HG02938 (cell line): ENCODE measurements around the gene CYTH4.

ENCODE experiments used
- ATAC-seq: cut with Tn5 transposase; IDR thresholded peaks from one replicate; pipeline ENCODE4 v1.9.1; 2021; ENCODE audit warnings: mild to moderate bottlenecking, moderate library complexity; ENCODE audit not compliant: unreplicated experiment

CYTH4 gene

GRCh38 chr22:37288521-37288920 lies 6.2 kb downstream of the CYTH4 start:
- ATAC-seq = no peak

- no peak for ATAC-seq
Measured at GRCh38 chr22:37289156-37289735, 6.9 kb downstream of the CYTH4 start.

- no peak for ATAC-seq
Measured at GRCh38 chr22:37290737-37291136, 8.4 kb downstream of the CYTH4 start.

- no peak for ATAC-seq
Measured at GRCh38 chr22:37291559-37292298, 9.4 kb downstream of the CYTH4 start.

- no peak for ATAC-seq
Measured at GRCh38 chr22:37292641-37293040, 10.3 kb downstream of the CYTH4 start.

DNA sequence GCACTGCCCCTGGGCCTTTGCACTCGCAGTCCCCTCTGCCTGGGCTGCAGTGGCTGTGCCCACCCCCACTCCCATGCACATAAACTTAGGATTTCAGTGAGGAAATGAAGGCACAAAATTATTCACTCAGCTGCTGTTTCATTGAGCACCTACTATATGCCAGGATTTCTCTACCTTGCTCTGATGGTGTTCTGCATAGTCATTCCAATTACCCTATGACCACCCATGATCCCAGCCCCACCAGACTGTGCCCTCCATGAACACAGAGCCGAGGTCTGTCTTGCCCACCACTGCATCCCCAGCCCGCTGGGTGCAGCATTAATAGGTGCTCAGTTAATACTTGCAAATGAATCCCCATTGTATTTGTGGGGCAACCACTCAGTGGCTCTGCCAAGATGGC lies 10.9 kb downstream of the CYTH4 start:
- no peak for ATAC-seq

GRCh38 chr22:37294747-37295146 lies 12.4 kb downstream of the CYTH4 start:
- ATAC-seq = no peak

DNA sequence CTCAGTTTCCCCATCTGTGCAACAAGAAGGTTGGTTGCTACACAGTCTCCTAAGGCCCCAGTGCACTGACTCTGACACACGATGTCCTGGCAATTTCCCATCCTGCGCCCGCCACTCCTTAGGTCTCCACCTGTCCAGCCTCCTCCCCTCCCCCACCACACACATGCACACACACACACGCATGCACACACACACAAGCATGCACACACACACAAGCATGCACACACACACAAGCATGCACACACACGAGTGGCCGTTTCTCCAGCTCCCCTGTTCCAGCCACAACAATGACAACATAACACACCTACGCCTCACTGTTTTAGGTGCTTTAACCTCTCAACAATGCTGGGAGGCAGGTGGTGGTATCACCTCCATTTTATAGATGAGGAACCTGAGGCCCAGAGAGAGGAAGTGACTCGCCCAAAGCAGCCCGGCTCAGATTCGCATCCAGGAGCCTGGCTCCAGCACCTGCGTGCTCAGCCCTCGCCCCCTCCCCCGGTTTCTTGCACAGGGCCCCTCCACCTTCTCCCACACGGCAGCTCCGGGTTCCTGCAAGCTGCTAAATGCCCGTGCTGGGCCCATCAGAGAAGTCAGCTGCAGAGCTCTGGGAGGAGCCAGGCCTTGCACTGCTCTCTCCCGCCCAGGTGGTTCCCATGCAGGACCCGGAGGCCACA lies 13.0 kb downstream of the CYTH4 start:
- ATAC-seq = no peak

- ATAC-seq = no peak
Measured at GRCh38 chr22:37295946-37296345, 13.6 kb downstream of the CYTH4 start.

- no peak for ATAC-seq
Measured at GRCh38 chr22:37298748-37299495, 16.6 kb downstream of the CYTH4 start.

DNA sequence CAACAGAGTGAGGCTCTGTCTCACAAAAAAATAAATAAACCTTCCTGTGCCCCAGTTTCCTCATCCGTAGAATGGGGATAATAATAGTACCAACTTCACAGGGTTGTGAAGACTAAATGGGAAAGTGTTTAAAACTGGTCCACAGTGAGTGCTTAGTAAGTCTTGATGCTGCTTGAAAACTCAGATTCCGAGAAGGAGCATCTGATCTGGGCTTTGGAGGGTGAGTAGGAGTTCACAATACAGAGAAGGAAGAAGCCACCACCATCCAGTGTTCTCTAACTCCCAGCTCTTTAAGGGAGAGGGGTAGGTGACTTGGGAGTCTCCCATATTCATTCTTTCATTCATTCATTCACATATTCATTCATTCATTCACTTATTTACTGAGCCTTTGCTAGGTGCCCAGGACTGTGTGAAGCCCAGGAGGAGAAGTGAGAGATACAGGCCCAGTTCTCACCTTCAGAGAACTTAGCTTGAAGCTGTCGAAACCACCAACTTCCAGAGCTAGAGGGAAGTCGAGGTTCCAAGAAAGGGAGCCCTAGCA lies 17.7 kb downstream of the CYTH4 start:
- ATAC-seq = no peak

GRCh38 chr22:37300551-37301017 lies 18.3 kb downstream of the CYTH4 start:
- no peak for ATAC-seq

DNA sequence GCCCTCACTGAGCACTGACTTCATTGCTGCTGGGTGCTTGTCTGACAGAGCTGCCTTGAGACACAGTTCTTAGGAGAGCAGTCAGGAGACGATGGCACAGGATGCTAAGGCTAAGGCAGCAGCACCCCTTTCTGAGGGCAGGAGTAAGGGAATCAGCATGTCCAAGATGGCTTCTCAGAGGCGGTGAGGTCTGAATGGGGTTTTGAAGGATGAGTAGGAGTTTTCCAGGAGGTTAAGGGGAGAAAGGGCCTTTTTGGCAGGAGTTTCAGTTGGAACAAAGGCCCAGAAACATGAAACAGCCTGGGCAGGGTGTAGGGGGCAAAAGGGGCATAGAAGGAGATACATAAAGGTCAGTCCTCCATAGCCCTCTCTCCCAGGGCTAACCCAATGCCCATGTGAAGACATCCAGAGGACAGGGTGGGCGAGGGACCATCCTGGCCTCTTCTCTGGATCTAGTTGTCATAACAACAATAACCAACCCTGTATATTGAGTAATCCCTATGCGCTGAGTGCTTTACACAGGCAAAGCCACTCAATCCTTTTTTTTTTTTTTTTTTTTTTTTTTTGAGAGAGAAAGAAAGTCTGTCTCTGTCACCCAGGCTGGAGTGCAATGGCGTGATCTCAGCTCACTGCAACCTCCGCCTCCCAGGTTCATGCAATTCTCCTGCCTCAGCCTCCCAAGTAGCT lies 19.0 kb downstream of the CYTH4 start:
- ATAC-seq = no peak

GRCh38 chr22:37302674-37303555 lies 20.6 kb downstream of the CYTH4 start:
- ATAC-seq = no peak

GRCh38 chr22:37303821-37304274 lies 21.5 kb downstream of the CYTH4 start:
- ATAC-seq = no peak

DNA sequence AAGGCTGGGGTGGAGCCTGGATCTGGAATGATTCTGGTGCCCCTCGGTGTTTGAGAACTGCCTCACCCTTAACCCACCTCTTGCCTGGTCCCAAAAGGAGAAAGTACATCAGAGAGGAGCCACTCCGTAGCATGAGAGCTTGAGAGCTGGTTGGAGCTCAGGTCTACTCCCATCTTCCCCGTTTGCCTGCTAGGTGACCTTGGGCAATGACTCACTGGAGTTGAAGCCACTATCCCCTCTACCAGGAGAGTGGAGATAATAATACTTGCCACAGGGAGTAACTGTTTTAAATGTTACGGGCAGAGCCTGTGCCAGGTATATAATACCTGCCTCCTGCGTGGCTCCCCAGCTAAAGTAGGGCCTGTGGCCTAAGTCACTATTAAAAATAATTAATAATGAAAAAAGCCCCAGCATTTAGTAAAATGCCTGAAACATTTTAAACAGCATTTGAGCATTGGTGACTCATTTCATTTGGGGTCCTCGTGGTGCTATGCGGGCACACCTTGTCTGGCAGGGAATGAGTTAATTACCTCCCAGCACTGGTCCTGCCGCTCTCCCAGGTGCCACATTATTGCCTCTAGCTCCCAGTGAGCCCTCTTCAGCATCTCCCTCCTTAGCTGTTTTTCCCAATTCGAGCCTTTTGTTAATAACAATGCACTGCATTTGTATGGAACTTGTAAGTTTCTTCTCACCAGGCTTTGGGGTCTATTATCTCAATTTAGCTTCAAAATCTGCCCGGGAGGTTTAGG lies 22.5 kb downstream of the CYTH4 start:
- ATAC-seq = no peak

GRCh38 chr22:37305887-37306286 lies 23.6 kb downstream of the CYTH4 start:
- ATAC-seq = no peak

- no peak for ATAC-seq
Measured at GRCh38 chr22:37306494-37306829, 24.2 kb downstream of the CYTH4 start.
